Activated naive CD4-positive, alpha-beta T cell treated with anti-CD3 and anti-CD28 coated beads for 36 hours (primary cell): ENCODE results near the gene PON2. TPM values are rescaled to one million over a fixed set of nuclear protein-coding genes. Genes with fewer than 3 reads are reported as not detected.
A peak's percentile ranks its signal among the peaks of the same experiment; 100 is the strongest.

Experiments
- CTCF ChIA-PET: fragments of 350-600 bp; sonication (Branson Sonifier 250); formaldehyde crosslinking; loops from one replicate; lab custom pipeline; 2021; ENCODE audit warnings: antibody characterized with exemption; lab: Charles Lee
- DNase-seq: peaks from one replicate; pipeline ENCODE4 v3.0.0-alpha.2; 2020
- H3K27ac Mint-ChIP-seq: one replicate; pipeline ENCODE4 v1.8.0; 2021; ENCODE audit warnings: mild to moderate bottlenecking, mixed read lengths
- H3K27me3 Mint-ChIP-seq: one replicate; pipeline ENCODE4 v1.8.0; 2021; ENCODE audit warnings: low read depth, mixed read lengths
- H3K36me3 Mint-ChIP-seq: one replicate; pipeline ENCODE4 v1.8.0; 2021; ENCODE audit warnings: low read depth, mixed read lengths
- H3K4me1 Mint-ChIP-seq: one replicate; pipeline ENCODE4 v1.8.0; 2021; ENCODE audit warnings: low read depth, mixed read lengths
- H3K4me3 Mint-ChIP-seq: one replicate; pipeline ENCODE4 v1.8.0; 2021; ENCODE audit warnings: mild to moderate bottlenecking, moderate library complexity, mixed read lengths
- H3K9me3 Mint-ChIP-seq: one replicate; pipeline ENCODE4 v1.8.0; 2021; ENCODE audit warnings: mixed read lengths
- intact Hi-C: fragments of 100-400 bp; cut with micrococcal nuclease; formaldehyde crosslinking; loops from one replicate; pipeline ENCODE4 v1.15.1; 2023
- total RNA-seq, 2 experiments: library from RNA; stranded (reverse); gene quantifications; one replicate each; pipeline ENCODE4 v1.2.3, GENCODE V29; 2021

Gene PON2
- 1 to 10 TPM; 3.8 to 3.9 TPM for total RNA-seq

DNA sequence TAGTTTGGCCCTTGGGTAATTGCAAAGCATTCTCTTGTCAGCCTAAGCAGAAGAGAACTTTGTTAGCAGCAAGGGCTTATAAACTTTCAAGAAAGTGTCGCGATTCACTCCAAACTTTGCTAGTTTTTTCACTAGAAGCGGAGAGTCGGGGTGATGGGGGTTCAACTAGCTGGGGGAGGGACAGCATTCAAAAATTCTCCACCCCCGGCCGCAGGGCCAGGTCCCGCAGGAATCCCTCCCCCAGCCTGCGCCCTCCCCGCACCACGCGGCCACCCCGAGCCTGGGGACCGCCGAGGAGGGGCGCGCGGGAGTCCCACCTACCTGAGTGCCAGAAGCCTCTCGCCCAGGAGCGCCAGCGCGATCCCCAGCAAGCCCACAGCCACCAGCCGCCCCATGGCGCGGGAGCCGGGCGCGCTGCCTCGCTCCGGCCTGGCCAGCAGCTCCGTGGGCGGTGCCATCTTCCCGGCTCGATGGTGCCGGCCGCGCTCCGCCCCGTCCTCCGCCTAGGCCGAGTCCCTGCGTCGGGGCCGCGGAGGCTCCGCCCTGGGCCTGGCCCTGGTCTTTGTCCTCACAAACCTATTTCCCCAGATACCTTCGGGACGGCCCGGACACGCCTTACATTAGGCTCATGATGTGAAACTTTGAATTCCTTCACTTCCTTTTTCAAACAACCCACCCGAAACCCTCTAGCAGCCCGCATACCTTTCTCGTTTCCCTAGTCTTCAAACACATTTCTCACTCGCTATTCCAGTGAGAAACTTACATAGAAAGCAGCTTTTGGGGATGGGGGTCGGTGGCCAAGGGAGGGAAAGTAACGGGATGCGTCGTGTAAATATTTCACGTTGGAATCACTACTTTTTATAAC, at the start of gene PON2:
TSS of gene PON2 (minus strand) at position 472 of the 865 bp plus-strand sequence. CDS start at position 395, 77 bp downstream.
- CTCF ChIA-PET: interaction anchor here (0.6 kb wide), 1 partner anchor 932 kb away, joined by 3 read pairs; no protein-coding TSS in a partner anchor
- Mint-ChIP-seq H3K9me3 (no peaks in the 10 kb centered on the region), H3K27ac (no peak within 1 kb of the TSS), H3K27me3 (peaks cover 7% of the 10 kb centered on the region), H3K4me1 (peaks cover 6% of the 10 kb centered on the region), H3K4me3 (peak within 1 kb of the TSS; percentile 69), H3K36me3 (no peaks in the 10 kb centered on the region)
- intact Hi-C loops: loop anchor here (5.0 kb wide), 1 partner anchor 922 kb away; no protein-coding TSS in a partner anchor
- peak; percentile 38 for DNase-seq

- CTCF ChIA-PET: no interaction called here
- Mint-ChIP-seq H3K4me1 (no peaks in the 10 kb centered on the region), H3K4me3 (no peak overlapping the region), H3K9me3 (no peaks in the 10 kb centered on the region), H3K27me3 (peaks cover 19% of the 10 kb centered on the region), H3K36me3 (no peaks in the 10 kb centered on the region), H3K27ac (no peak overlapping the region)
- intact Hi-C loops: no loop called here
- DNase-seq: no peak
Measured at GRCh38 chr7:95482424-95482823, 47.6 kb upstream of the PON2 start.

GRCh38 chr7:95481271-95482165, 46.7 kb upstream of the PON2 start:
- Mint-ChIP-seq H3K27ac (no peak overlapping the region), H3K36me3 (no peaks in the 10 kb centered on the region), H3K4me3 (no peak overlapping the region), H3K27me3 (peaks cover 19% of the 10 kb centered on the region), H3K9me3 (no peaks in the 10 kb centered on the region), H3K4me1 (no peaks in the 10 kb centered on the region)
- intact Hi-C loops: no loop called here
- CTCF ChIA-PET: interaction anchor here (0.6 kb wide), 2 partner anchors 234 to 272 kb away, joined by 3 read pairs; no protein-coding TSS in a partner anchor
- DNase-seq: no peak

DNA sequence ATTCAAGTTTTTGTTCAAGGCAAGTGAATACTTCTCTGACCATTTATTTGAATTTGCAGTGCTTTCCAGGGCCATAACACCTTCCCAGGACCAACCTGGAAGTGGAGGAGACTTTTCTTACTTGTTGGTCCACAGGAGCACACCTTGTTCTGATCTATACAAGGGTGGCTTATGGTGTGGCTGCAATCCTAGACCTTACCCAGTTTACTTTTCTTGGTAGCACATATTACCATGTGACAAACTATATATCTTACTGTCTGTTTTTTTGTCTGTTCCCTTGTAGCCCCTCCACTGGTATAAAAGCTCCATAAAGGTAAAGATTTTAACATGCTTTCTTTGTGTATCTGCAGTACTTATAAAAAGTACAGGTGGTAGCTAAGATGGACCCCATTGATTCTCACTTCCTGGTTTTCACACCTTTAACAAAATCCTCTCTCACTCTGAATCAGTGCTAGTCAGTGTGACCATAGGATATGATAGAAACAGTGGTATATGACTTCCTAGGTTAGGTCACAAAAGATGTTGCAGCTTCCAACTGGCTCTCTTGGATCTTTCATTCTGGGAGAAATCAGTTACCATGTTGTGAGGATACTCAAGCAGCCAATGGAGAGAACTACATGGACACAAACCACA, 45.3 kb upstream of the PON2 start:
- no peak overlapping the region for H3K27ac Mint-ChIP-seq
- CTCF ChIA-PET: interaction anchor here (0.8 to 1.4 kb wide), 3 partner anchors 11 to 72 kb away, joined by 3 to 5 read pairs (median 3); no protein-coding TSS in a partner anchor
- DNase-seq: no peak
- intact Hi-C loops: loop anchor here (5.0 to 10.0 kb wide), 6 partner anchors 145 to 965 kb away; partner anchors contain the start of genes PPP1R9A and SGCE
- no peak overlapping the region for H3K4me3 Mint-ChIP-seq
- peaks cover 17% of the 10 kb centered on the region for H3K27me3 Mint-ChIP-seq
- no peaks in the 10 kb centered on the region for H3K36me3 Mint-ChIP-seq
- H3K4me1 Mint-ChIP-seq: no peaks in the 10 kb centered on the region
- no peaks in the 10 kb centered on the region for H3K9me3 Mint-ChIP-seq

- H3K4me3 Mint-ChIP-seq: no peak overlapping the region
- no peaks in the 10 kb centered on the region for H3K4me1 Mint-ChIP-seq
- CTCF ChIA-PET: interaction anchor here (1.1 kb wide), 1 partner anchor 9 kb away, joined by 3 read pairs; no protein-coding TSS in a partner anchor
- intact Hi-C loops: loop anchor here (5.0 to 10.0 kb wide), 6 partner anchors 144 to 964 kb away; partner anchors contain the start of genes PPP1R9A and SGCE
- H3K27me3 Mint-ChIP-seq: peaks cover 17% of the 10 kb centered on the region
- no peak overlapping the region for H3K27ac Mint-ChIP-seq
- no peaks in the 10 kb centered on the region for H3K36me3 Mint-ChIP-seq
- DNase-seq: peak; percentile 9
- H3K9me3 Mint-ChIP-seq: no peaks in the 10 kb centered on the region
Measured at GRCh38 chr7:95478272-95479037, 43.6 kb upstream of the PON2 start.

GRCh38 chr7:95476904-95477594, 42.2 kb upstream of the PON2 start:
- H3K4me3 Mint-ChIP-seq: no peak overlapping the region
- no peaks in the 10 kb centered on the region for H3K9me3 Mint-ChIP-seq
- peak; percentile 73 for DNase-seq
- peaks cover 11% of the 10 kb centered on the region for H3K27me3 Mint-ChIP-seq
- H3K36me3 Mint-ChIP-seq: no peaks in the 10 kb centered on the region
- H3K27ac Mint-ChIP-seq: no peak overlapping the region
- H3K4me1 Mint-ChIP-seq: no peaks in the 10 kb centered on the region
- intact Hi-C loops: loop anchor here (1.0 to 10.0 kb wide), 9 partner anchors 80 to 1028 kb away; partner anchors contain the start of genes PON3, PPP1R9A and SGCE
- CTCF ChIA-PET: interaction anchor here (0.6 to 2.1 kb wide), 33 partner anchors 8 to 1029 kb away, joined by 3 to 10 read pairs (median 4); partner anchors contain the start of genes ASB4 and PON3

- intact Hi-C loops: loop anchor here (2.0 to 10.0 kb wide), 8 partner anchors 79 to 961 kb away; partner anchors contain the start of genes PON3, PPP1R9A and SGCE
- CTCF ChIA-PET: interaction anchor here (0.6 to 2.1 kb wide), 32 partner anchors 9 to 1028 kb away, joined by 3 to 10 read pairs (median 4); partner anchors contain the start of genes ASB4 and PON3
- no peak for DNase-seq
- H3K9me3 Mint-ChIP-seq: no peaks in the 10 kb centered on the region
- H3K4me3 Mint-ChIP-seq: no peak overlapping the region
- peaks cover 11% of the 10 kb centered on the region for H3K27me3 Mint-ChIP-seq
- no peak overlapping the region for H3K27ac Mint-ChIP-seq
- peaks cover under 1% of the 10 kb centered on the region for H3K4me1 Mint-ChIP-seq
- H3K36me3 Mint-ChIP-seq: no peaks in the 10 kb centered on the region
Measured at GRCh38 chr7:95476072-95476847, 41.4 kb upstream of the PON2 start.

- intact Hi-C loops: loop anchor here (10.0 kb wide), 4 partner anchors 139 to 959 kb away; partner anchors contain the start of gene PPP1R9A
Measured at GRCh38 chr7:95473276-95473985, 38.6 kb upstream of the PON2 start.

DNA sequence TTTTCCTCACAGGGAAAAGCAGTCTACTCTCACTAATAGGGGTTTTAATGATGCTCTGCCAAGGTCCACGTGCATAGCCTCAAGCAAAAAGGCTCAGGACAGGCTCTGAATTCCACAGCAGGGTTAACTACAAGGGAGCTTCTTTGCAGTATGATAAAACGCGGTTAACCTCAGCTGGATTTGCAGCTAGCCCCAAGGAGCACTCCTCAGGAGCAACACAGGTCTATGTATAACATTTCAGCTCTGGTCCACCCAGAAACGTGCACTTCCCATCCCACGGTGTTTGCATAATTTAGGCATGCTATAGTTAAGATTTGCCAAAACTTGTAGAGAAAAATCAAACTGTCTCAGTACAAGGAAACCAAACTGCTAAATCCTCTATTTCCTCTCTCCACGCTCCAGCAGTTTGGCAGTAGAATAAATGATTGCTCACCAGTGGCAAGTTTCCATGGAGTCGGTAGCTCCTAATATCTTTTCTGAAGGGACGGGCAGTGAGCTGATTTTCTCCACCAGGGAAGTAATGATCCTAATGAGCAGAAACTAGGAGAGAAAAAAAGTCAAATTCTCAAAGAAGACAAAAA, 37.8 kb upstream of the PON2 start:
- no peak overlapping the region for H3K4me3 Mint-ChIP-seq
- DNase-seq: no peak
- intact Hi-C loops: loop anchor here (10.0 kb wide), 4 partner anchors 138 to 958 kb away; partner anchors contain the start of gene PPP1R9A
- H3K27ac Mint-ChIP-seq: no peak overlapping the region
- CTCF ChIA-PET: interaction anchor here (0.9 kb wide), 1 partner anchor 1024 kb away, joined by 4 read pairs; no protein-coding TSS in a partner anchor
- H3K4me1 Mint-ChIP-seq: peaks cover 15% of the 10 kb centered on the region
- H3K27me3 Mint-ChIP-seq: peaks cover under 1% of the 10 kb centered on the region
- no peaks in the 10 kb centered on the region for H3K9me3 Mint-ChIP-seq
- H3K36me3 Mint-ChIP-seq: no peaks in the 10 kb centered on the region

More at GRCh38 chr7:95473276-95473985, 38.6 kb upstream of the PON2 start:
- Mint-ChIP-seq H3K4me3 (no peak overlapping the region), H3K9me3 (no peaks in the 10 kb centered on the region), H3K27me3 (peaks cover 6% of the 10 kb centered on the region), H3K27ac (no peak overlapping the region), H3K4me1 (peaks cover 15% of the 10 kb centered on the region), H3K36me3 (no peaks in the 10 kb centered on the region)
- CTCF ChIA-PET: no interaction called here
- DNase-seq: no peak
